ENCODE results near the gene CLDN4.

GRCh38 chr7:73858807-73859206 is 28.0 kb downstream of the CLDN4 start:
- TF ChIP-seq CTCF (conservative IDR thresholded peaks at IDR 0.05; ENCODE audit: low read depth in 2 of 2) (no peak), REST (IDR thresholded peaks at IDR 0.05; ENCODE audit: unreplicated experiment) (no peak)
